HepG2 (cell line): ENCODE data around the gene CRISPLD2. TPM values are rescaled to one million over a fixed set of nuclear protein-coding genes. Genes with fewer than 3 reads are reported as not detected.

Experiments
- ATAC-seq: fragments of 200-7000 bp; cut with Tn5 transposase; 3 replicates; pipeline ENCODE4 v1.9.1; 2020; ENCODE audit warnings: mild to moderate bottlenecking, moderate library complexity
- BruUV-seq: library from RNA; stranded (reverse); fragments of 400-500 nt; replicated peaks from 2 replicates; lab custom pipeline; 2021; lab: Mats Ljungman, UMichigan
- CTCF ChIA-PET: fragments of 300-600 bp; formaldehyde crosslinking; extraction: SDS; loops from one replicate; lab custom pipeline; 2021; ENCODE audit warnings: low total read pairs, inconsistent platforms, low intra/inter-chr PET ratio; lab: Yijun Ruan, JAX
- POLR2A ChIA-PET: fragments of 350-600 bp; sonication (Branson Sonifier 250); formaldehyde crosslinking; loops from one replicate; lab custom pipeline; 2020; ENCODE audit warnings: antibody characterized with exemption, inconsistent platforms; lab: Yijun Ruan, JAX
- DNase-seq: peaks from one replicate; pipeline ENCODE4 v3.0.0-alpha.2; 2015; ENCODE audit warnings: low spot score
- FAIRE-seq: peaks from 3 replicates; lab custom pipeline; 2011; peaks lifted over from hg19 to GRCh38; lab: Jason Lieb, UNC
- H2AFZ ChIP-seq: one replicate; pipeline ENCODE4 v1.6.1; 2011; ENCODE audit warnings: low read length, inconsistent platforms
- H3K27ac ChIP-seq: fragments of 300-600 bp; 3 replicates; pipeline ENCODE4 v1.8.0; 2011; ENCODE audit warnings: mixed run types, mild to moderate bottlenecking, mixed read lengths, low read length, inconsistent platforms; ENCODE audit not compliant: insufficient read depth; ENCODE audit errors: extremely low read length
- H3K27me3 ChIP-seq, 2 experiments: fragments of 200-600 bp in 1 of 2; 2 replicates in 1 of 2; 3 replicates in 1 of 2; pipeline versions ENCODE4 v1.6.0 to v1.8.0; 2011; ENCODE audit warnings: low read length in 2 of 2, mild to moderate bottlenecking in 2 of 2, moderate library complexity in 2 of 2, inconsistent platforms in 1 of 2; ENCODE audit not compliant: insufficient read depth in 2 of 2, control insufficient read depth in 1 of 2
- H3K36me3 ChIP-seq, 2 experiments: fragments of 200-600 bp in 1 of 2; replicated peaks in 1 of 2; 2 replicates in 1 of 2; 3 replicates in 1 of 2; pipeline versions ENCODE4 v1.5.1 to v1.8.0; 2011; ENCODE audit warnings: low read length in 2 of 2, inconsistent platforms in 1 of 2; ENCODE audit not compliant: insufficient read depth in 2 of 2, control insufficient read depth in 1 of 2
- H3K4me1 ChIP-seq: 2 replicates; pipeline ENCODE4 v1.5.1; 2012; ENCODE audit warnings: low read length, inconsistent platforms; ENCODE audit not compliant: insufficient read depth
- H3K4me2 ChIP-seq: 2 replicates; pipeline ENCODE4 v1.6.0; 2011; ENCODE audit warnings: low read depth, low read length, inconsistent platforms
- H3K4me3 ChIP-seq, 3 experiments: fragments of 200-600 bp in 1 of 3; sonication (generic), shearing (Covaris generic) in 1 of 3; replicated peaks in 1 of 3; 2 replicates each; pipeline ENCODE4 v1.5.1; 2011 to 2016; ENCODE audit warnings: low read length in 3 of 3, inconsistent platforms in 2 of 3, low read depth in 2 of 3, mild to moderate bottlenecking in 2 of 3, control low read depth in 1 of 3, mixed read lengths in 1 of 3; ENCODE audit not compliant: insufficient read depth in 1 of 3
- H3K79me2 ChIP-seq: one replicate; pipeline ENCODE4 v1.6.1; 2011; ENCODE audit warnings: low read length, inconsistent platforms; ENCODE audit not compliant: insufficient read depth
- H3K9ac ChIP-seq: 2 replicates; pipeline ENCODE4 v1.6.0; 2011; ENCODE audit warnings: mild to moderate bottlenecking, low read depth, low read length, inconsistent platforms; ENCODE audit not compliant: insufficient read depth
- H3K9me3 ChIP-seq: 2 replicates; pipeline ENCODE4 v1.5.1; 2012; ENCODE audit warnings: mild to moderate bottlenecking, low read length
- H4K20me1 ChIP-seq: 2 replicates; pipeline ENCODE4 v1.6.0; 2011; ENCODE audit warnings: inconsistent platforms, mild to moderate bottlenecking, low read length, moderate library complexity; ENCODE audit not compliant: insufficient read depth
- DDIT3 ChIP-seq: sonication (generic); formaldehyde crosslinking; IDR thresholded peaks from 2 replicates; pipeline ENCODE4 v1.4.0; 2020; ENCODE audit warnings: mild to moderate bottlenecking, missing genetic modification reagents
- HOXA5 ChIP-seq: sonication (generic); formaldehyde crosslinking; IDR thresholded peaks from 2 replicates; pipeline ENCODE4 v1.4.0; 2020; ENCODE audit warnings: missing genetic modification reagents
- MEF2D ChIP-seq: sonication (generic); formaldehyde crosslinking; IDR thresholded peaks from 2 replicates; pipeline ENCODE4 v1.5.1; 2020; ENCODE audit warnings: mild to moderate bottlenecking, missing genetic modification reagents
- MYPOP ChIP-seq: sonication (generic); formaldehyde crosslinking; IDR thresholded peaks from 2 replicates; pipeline ENCODE4 v1.8.1; 2023; ENCODE audit warnings: mild to moderate bottlenecking, moderate library complexity, missing genetic modification reagents
- NCOR1 ChIP-seq: fragments of 200-600 bp; sonication (generic); IDR thresholded peaks from 2 replicates; pipeline ENCODE4 v1.7.0; 2017; ENCODE audit warnings: antibody characterized with exemption, low read length, borderline replicate concordance
- NFIB ChIP-seq: sonication (generic); formaldehyde crosslinking; IDR thresholded peaks from 2 replicates; pipeline ENCODE4 v1.9.0; 2021; ENCODE audit warnings: missing genetic modification reagents, mild to moderate bottlenecking, borderline replicate concordance
- NR2C2 ChIP-seq: sonication (generic); formaldehyde crosslinking; IDR thresholded peaks from 2 replicates; pipeline ENCODE4 v1.4.0; 2020; ENCODE audit warnings: missing genetic modification reagents, mild to moderate bottlenecking, moderate library complexity, borderline replicate concordance
- PRMT3 ChIP-seq: sonication (generic); formaldehyde crosslinking; IDR thresholded peaks from 2 replicates; pipeline ENCODE4 v1.8.1; 2022; ENCODE audit warnings: low read depth, mild to moderate bottlenecking, moderate library complexity, missing genetic modification reagents, borderline replicate concordance
- TEF ChIP-seq: sonication (generic); formaldehyde crosslinking; IDR thresholded peaks from 2 replicates; pipeline ENCODE4 v1.5.0; 2020; ENCODE audit warnings: missing genetic modification reagents
- ZBTB40 ChIP-seq, 2 experiments: fragments of 450-650 bp in 1 of 2; sonication (generic) in 1 of 2; formaldehyde crosslinking in 1 of 2; IDR thresholded peaks; 2 replicates each; pipeline versions ENCODE4 v1.6.1 to v1.8.0; 2016 to 2022; ENCODE audit warnings: antibody characterized with exemption in 1 of 2, mild to moderate bottlenecking in 1 of 2, missing genetic modification reagents in 1 of 2
- ZBTB7A ChIP-seq: sonication (generic); formaldehyde crosslinking; IDR thresholded peaks from 2 replicates; pipeline ENCODE4 v1.8.0; 2022; ENCODE audit warnings: mild to moderate bottlenecking, missing genetic modification reagents
- ZNF256 ChIP-seq: sonication (generic); formaldehyde crosslinking; conservative IDR thresholded peaks from 2 replicates; pipeline ENCODE4 v1.4.0; 2020; ENCODE audit warnings: missing genetic modification reagents
- WGBS: methylation state at CpG from one replicate; pipeline ENCODE4 v1.1.6; 2017; ENCODE audit warnings: low lambda C conversion rate; 5-methylcytosine and 5-hydroxymethylcytosine counted together
- in situ Hi-C: cut with HindIII; loops from 2 replicates; pipeline ENCODE4 v1.10.0; 2017; ENCODE audit warnings: low pct_unique_long_range_greater_than_20kb; ENCODE audit not compliant: extremely low pct_ligation_motif_present
- intact Hi-C: fragments of 100-400 bp; cut with micrococcal nuclease; formaldehyde crosslinking; loops from one replicate; pipeline ENCODE4 v1.10.0; 2022; ENCODE audit not compliant: unreplicated experiment
- polyA plus RNA-seq, 8 experiments: library from polyadenylated mRNA; depleted of rRNA in 3 of 8; stranded (reverse) in 7 of 8; unstranded in 1 of 8; fragments of >200 nt; fragmentation: Illumina TruSeq in 4 of 8; extraction: Trizol in 4 of 8; gene quantifications; 2 replicates each; pipeline versions ENCODE4 v1.2.1 to v1.2.3, GENCODE V29; 2011 to 2016; ENCODE audit warnings: low read depth in 4 of 8, missing spikeins in 1 of 8, mixed read lengths in 1 of 8; ENCODE audit not compliant: insufficient read depth in 1 of 8
- total RNA-seq, 5 experiments: library from RNA; depleted of rRNA; stranded (reverse); fragments of >200 nt; fragmentation: Illumina TruSeq; extraction: Trizol; gene quantifications; 2 replicates each; pipeline ENCODE4 v1.2.3, GENCODE V29; 2016; ENCODE audit warnings: low read depth in 1 of 5

The CRISPLD2 gene
- total and polyA plus RNA-seq, 2 of the 13 experiments (the other 11 are each of a cell fraction or from before 2014, with no cell fraction given), result 0.04 to 0.31 TPM

GRCh38 chr16:84957192-84957591, 137.4 kb downstream of the CRISPLD2 start:
- TF ChIP-seq NFIB, result no peak
- no peak for TF ChIP-seq ZBTB7A (CRISPR knock-in tag)
- no peak for TF ChIP-seq HOXA5
- TF ChIP-seq ZBTB40 (IDR thresholded peaks at IDR 0.05), result no peak
- TF ChIP-seq ZBTB40 (CRISPR knock-in tag; IDR thresholded peaks at IDR 0.05), result no peak
- no peak for TF ChIP-seq MYPOP (CRISPR knock-in tag)
- no peak for TF ChIP-seq ZNF256 (CRISPR knock-in tag)
- no peak for TF ChIP-seq DDIT3
- no peak for TF ChIP-seq MEF2D (CRISPR knock-in tag)
- no peak for TF ChIP-seq NR2C2 (CRISPR knock-in tag)
- no peak for TF ChIP-seq PRMT3 (CRISPR knock-in tag)
- no peak for TF ChIP-seq NCOR1
- no peak for TF ChIP-seq TEF
- Histone ChIP-seq H4K20me1 (no peaks in the 10 kb centered on the region), H3K36me3 (no peaks in the 10 kb centered on the region), H3K27ac (no peak overlapping the region), H3K9ac (no peak overlapping the region), H2AFZ (no peak overlapping the region), H3K4me2 (no peak overlapping the region), H3K27me3 (peaks cover 0 to 4% of the 10 kb centered on the region in 2 experiments; a peak in 2 of 5 replicates), H3K4me1 (peaks cover 51% of the 10 kb centered on the region), H3K4me3 (no peak overlapping the region), H3K9me3 (no peaks in the 10 kb centered on the region), H3K79me2 (no peaks in the 10 kb centered on the region)
- intact Hi-C loops (no loop called here), in situ Hi-C loops (no loop called here)
- FAIRE-seq, result no peak
- WGBS, result 25% methylated on average over 5 of the region's 5 CpGs
- ChIA-PET CTCF (no interaction called here), POLR2A (no interaction called here)
- ATAC-seq, result no peak
- DNase-seq, result no peak
- no TSS peak for BruUV-seq
